Right ventricle myocardium superior (tissue), 1 donor: ENCODE results near the gene OR6F1. TPM values are rescaled to one million over a fixed set of nuclear protein-coding genes. Genes with fewer than 3 reads are reported as not detected.

Experiments used
- total RNA-seq: library from RNA; stranded (reverse); fragmentation: NEBNext Ultra II Directional; extraction: Animal tissue kit (Norgen Biotek cat#: 25700); gene quantifications from one replicate; pipeline ENCODE4 v1.2.1, GENCODE V29; 2021
- donor health status: DM: no; HTN: yes; CAD: no; lungs with severe emphysema.

The OR6F1 gene
- total RNA-seq, 1 donor from 2014 or later: not detected

Other genes with a start within 250 kb of the OR6F1 start
- 0.03 TPM for gene OR2C3, start 180.2 kb downstream of the OR6F1 start, total RNA-seq
- gene GCSAML, start 167.5 kb downstream of the OR6F1 start, total RNA-seq: 0.24 TPM
- not detected for gene OR2G2, start 128.3 kb downstream of the OR6F1 start, total RNA-seq
- gene OR2G3, start 111.1 kb downstream of the OR6F1 start, total RNA-seq: not detected
- gene OR13G1, start 36.9 kb downstream of the OR6F1 start, total RNA-seq: not detected
- not detected for gene OR14K1, start 22.0 kb upstream of the OR6F1 start, total RNA-seq
- gene OR14A2, start 31.5 kb upstream of the OR6F1 start, total RNA-seq: not detected
- gene OR1C1, start 43.9 kb upstream of the OR6F1 start, total RNA-seq: not detected
- not detected for gene OR14A16, start 107.5 kb upstream of the OR6F1 start, total RNA-seq
- not detected for gene OR11L1, start 125.2 kb upstream of the OR6F1 start, total RNA-seq
- gene TRIM58, start 140.5 kb upstream of the OR6F1 start, total RNA-seq: 0.13 TPM
- gene OR2W3, start 178.9 kb upstream of the OR6F1 start, total RNA-seq: not detected
- gene OR2T8, start 203.6 kb upstream of the OR6F1 start, total RNA-seq: not detected
- not detected for gene OR2AJ1, start 208.2 kb upstream of the OR6F1 start, total RNA-seq
- gene OR2L8, start 232.2 kb upstream of the OR6F1 start, total RNA-seq: not detected
- not detected for gene OR2AK2, start 248.6 kb upstream of the OR6F1 start, total RNA-seq